Endodermal cell (in vitro differentiated cells): Measurements from ENCODE around the gene POLR3F. TPM values are rescaled to one million over a fixed set of nuclear protein-coding genes. Genes with fewer than 3 reads are reported as not detected.

Experiments used
- DNase-seq: peaks from one replicate; pipeline ENCODE4 v3.0.0-alpha.2; 2017
- H3K27ac ChIP-seq: 2 replicates; pipeline ENCODE4 v1.5.1; 2013; ENCODE audit warnings: mild to moderate bottlenecking, low read depth, low read length, moderate library complexity
- H3K27me3 ChIP-seq: 2 replicates; pipeline ENCODE4 v1.6.1; 2013; ENCODE audit warnings: mild to moderate bottlenecking, low read length, moderate library complexity; ENCODE audit not compliant: insufficient read depth, control insufficient read depth, poor library complexity, severe bottlenecking
- H3K36me3 ChIP-seq: 2 replicates; pipeline ENCODE4 v1.7.0; 2013; ENCODE audit warnings: mild to moderate bottlenecking, low read length, moderate library complexity; ENCODE audit not compliant: control insufficient read depth, insufficient read depth
- H3K4me1 ChIP-seq: one replicate; pipeline ENCODE4 v1.7.0; 2013; ENCODE audit warnings: low read length; ENCODE audit not compliant: control insufficient read depth, insufficient read depth
- H3K4me3 ChIP-seq: 2 replicates; pipeline ENCODE4 v1.5.1; 2013; ENCODE audit warnings: mild to moderate bottlenecking, low read length, moderate library complexity
- H3K9ac ChIP-seq: 2 replicates; pipeline ENCODE4 v1.6.1; 2013; ENCODE audit warnings: mild to moderate bottlenecking, low read length, moderate library complexity; ENCODE audit not compliant: poor library complexity, severe bottlenecking; ENCODE audit errors: extremely low read depth
- H3K9me3 ChIP-seq: 2 replicates; pipeline ENCODE4 v1.6.1; 2013; ENCODE audit warnings: mild to moderate bottlenecking, low read length, moderate library complexity; ENCODE audit not compliant: control insufficient read depth
- H3K27ac Mint-ChIP-seq: 2 replicates; pipeline ENCODE4 v1.8.0; 2020; ENCODE audit warnings: mixed read lengths
- H3K27me3 Mint-ChIP-seq: 2 replicates; pipeline ENCODE4 v1.8.0; 2021; ENCODE audit warnings: mild to moderate bottlenecking, mixed read lengths; ENCODE audit not compliant: insufficient read depth
- H3K36me3 Mint-ChIP-seq: 2 replicates; pipeline ENCODE4 v1.8.0; 2020; ENCODE audit warnings: low read depth, mixed read lengths
- H3K4me1 Mint-ChIP-seq: 2 replicates; pipeline ENCODE4 v1.8.0; 2020; ENCODE audit warnings: mixed read lengths
- H3K4me3 Mint-ChIP-seq: 2 replicates; pipeline ENCODE4 v1.8.0; 2020; ENCODE audit warnings: mild to moderate bottlenecking, moderate library complexity, mixed read lengths
- H3K9me3 Mint-ChIP-seq: 2 replicates; pipeline ENCODE4 v1.8.0; 2020; ENCODE audit warnings: mild to moderate bottlenecking, mixed read lengths
- WGBS, 2 experiments: methylation state at CpG; one replicate each; pipeline versions ENCODE4 v1.1.5 to v1.1.7; 2013; ENCODE audit warnings: missing lambda C conversion rate in 2 of 2, mixed read lengths in 1 of 2; ENCODE audit not compliant: insufficient coverage in 1 of 2, insufficient read length in 1 of 2; 5-methylcytosine and 5-hydroxymethylcytosine counted together
- total RNA-seq, 2 donors: library from RNA; stranded (reverse); fragmentation: NEBNext Ultra II Directional in 1 of 2; extraction: Animal tissue kit (Norgen Biotek cat#: 25700) in 1 of 2; gene quantifications; 2 replicates in 1 of 2; 3 replicates in 1 of 2; pipeline ENCODE4 v1.2.1, GENCODE V29; 2021
- TF ChIP-seq, protein P1 (sequence below): fragments of 200-600 bp; sonication (generic); conservative IDR thresholded peaks from 2 replicates; pipeline ENCODE4 v1.5.0; 2021; ENCODE audit warnings: antibody characterized with exemption, mild to moderate bottlenecking

The POLR3F gene
- total RNA-seq, 2 donors from 2014 or later = 14.1 to 17.0 TPM

DNA sequence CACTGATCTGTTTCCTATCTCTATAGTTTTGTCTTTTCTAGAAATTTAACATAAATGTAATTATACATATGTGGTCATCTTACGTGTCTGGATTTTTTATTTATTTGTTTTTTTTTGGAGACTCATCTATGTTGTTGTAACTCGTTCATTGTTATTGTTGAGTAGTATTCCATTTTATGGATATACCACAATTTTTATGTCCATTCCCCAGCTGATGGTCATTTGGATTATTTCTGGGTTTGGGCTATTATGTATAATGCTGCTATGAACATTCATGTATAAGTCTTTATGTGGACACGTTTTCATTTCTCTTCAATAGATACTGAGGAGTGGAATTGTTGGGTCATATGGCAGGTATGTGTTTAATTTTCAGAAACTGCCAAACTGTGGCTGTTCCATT, 10.6 kb upstream of the POLR3F start:
- H3K27ac Mint-ChIP-seq = no peak overlapping the region
- Histone ChIP-seq H3K4me3 (no peak overlapping the region), H3K27ac (no peak overlapping the region), H3K9ac (no peak overlapping the region), H3K4me1 (no peaks in the 10 kb centered on the region), H3K36me3 (peaks cover 5% of the 10 kb centered on the region), H3K27me3 (no peaks in the 10 kb centered on the region), H3K9me3 (peaks cover 13% of the 10 kb centered on the region)
- H3K4me1 Mint-ChIP-seq = no peaks in the 10 kb centered on the region
- peaks cover 15% of the 10 kb centered on the region for H3K9me3 Mint-ChIP-seq
- DNase-seq = no peak
- H3K27me3 Mint-ChIP-seq = peaks cover 2% of the 10 kb centered on the region
- TF ChIP-seq, protein P1, sequence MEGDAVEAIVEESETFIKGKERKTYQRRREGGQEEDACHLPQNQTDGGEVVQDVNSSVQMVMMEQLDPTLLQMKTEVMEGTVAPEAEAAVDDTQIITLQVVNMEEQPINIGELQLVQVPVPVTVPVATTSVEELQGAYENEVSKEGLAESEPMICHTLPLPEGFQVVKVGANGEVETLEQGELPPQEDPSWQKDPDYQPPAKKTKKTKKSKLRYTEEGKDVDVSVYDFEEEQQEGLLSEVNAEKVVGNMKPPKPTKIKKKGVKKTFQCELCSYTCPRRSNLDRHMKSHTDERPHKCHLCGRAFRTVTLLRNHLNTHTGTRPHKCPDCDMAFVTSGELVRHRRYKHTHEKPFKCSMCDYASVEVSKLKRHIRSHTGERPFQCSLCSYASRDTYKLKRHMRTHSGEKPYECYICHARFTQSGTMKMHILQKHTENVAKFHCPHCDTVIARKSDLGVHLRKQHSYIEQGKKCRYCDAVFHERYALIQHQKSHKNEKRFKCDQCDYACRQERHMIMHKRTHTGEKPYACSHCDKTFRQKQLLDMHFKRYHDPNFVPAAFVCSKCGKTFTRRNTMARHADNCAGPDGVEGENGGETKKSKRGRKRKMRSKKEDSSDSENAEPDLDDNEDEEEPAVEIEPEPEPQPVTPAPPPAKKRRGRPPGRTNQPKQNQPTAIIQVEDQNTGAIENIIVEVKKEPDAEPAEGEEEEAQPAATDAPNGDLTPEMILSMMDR = no peak
- no peaks in the 10 kb centered on the region for H3K36me3 Mint-ChIP-seq
- no peak overlapping the region for H3K4me3 Mint-ChIP-seq
- 85% methylated on average over 2 of the region's 3 CpGs; no CpG with 5 or more reads in 1 of the 2 experiments for WGBS, 2 experiments

DNA sequence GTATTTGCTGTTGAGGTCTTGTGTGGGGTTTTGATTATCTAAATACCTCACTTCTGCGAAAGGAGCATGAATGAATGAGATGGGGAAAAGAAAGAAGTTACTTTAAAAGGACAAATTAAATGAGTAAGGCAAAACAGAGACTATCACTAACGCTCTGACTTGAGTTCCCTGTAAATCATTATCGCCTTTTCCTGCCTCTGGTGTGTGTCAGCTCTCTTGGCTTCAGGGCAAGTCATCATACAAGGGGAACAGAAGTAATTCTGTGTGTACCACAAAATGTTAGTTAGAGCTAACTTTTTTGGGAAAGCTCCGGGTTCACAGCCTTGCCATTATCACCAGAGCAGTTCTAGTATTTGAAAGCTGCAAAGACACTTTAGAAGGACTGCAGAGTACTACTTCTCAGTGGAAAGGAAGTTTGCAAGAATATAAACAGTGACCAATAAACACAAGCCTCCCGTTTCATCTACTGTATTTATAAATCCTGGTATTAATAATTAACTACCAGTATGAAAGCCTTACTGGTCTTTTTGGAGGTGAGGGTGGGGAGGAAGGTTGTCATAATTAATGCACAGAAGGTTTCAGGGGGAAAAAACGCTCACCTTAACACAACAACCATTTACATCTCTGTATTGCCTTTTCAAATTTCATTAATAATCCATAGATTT, 1.5 kb upstream of the POLR3F start:
- Mint-ChIP-seq H3K4me3 (peak overlapping the region; percentile 94), H3K27ac (no peak overlapping the region), H3K4me1 (peaks cover 12% of the 10 kb centered on the region), H3K9me3 (no peaks in the 10 kb centered on the region), H3K27me3 (no peaks in the 10 kb centered on the region), H3K36me3 (peaks cover 8% of the 10 kb centered on the region)
- TF ChIP-seq, protein P1 = no peak
- Histone ChIP-seq H3K9me3 (no peaks in the 10 kb centered on the region), H3K4me3 (peak overlapping the region; percentile 93), H3K27me3 (no peaks in the 10 kb centered on the region), H3K36me3 (peaks cover 17% of the 10 kb centered on the region), H3K27ac (no peak overlapping the region), H3K4me1 (no peaks in the 10 kb centered on the region), H3K9ac (no peak overlapping the region)
- WGBS, 2 experiments = 89 to 93% methylated on average over 4 to 5 of the region's 6 CpGs
- no peak for DNase-seq

DNA sequence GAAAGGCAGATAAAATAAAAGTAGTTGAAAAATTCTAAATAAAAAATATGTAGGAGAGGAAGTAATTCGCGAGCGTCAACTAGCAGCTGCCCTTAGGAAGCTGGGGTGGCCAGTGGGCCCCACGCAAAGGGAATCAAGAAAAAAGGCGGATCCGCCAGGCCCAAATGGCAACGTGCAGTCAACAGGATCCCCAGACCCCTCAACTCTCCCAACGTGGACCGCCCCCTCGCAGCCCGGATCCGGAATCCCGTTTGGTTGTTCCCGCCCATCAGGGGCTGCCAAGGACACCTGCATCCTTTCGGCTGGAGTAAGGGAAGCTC, 656 bp upstream of the POLR3F start:
- Histone ChIP-seq H3K9ac (peak overlapping the region; percentile 99), H3K9me3 (no peaks in the 10 kb centered on the region), H3K4me3 (peak overlapping the region; percentile 93), H3K36me3 (peaks cover 26% of the 10 kb centered on the region), H3K4me1 (no peaks in the 10 kb centered on the region), H3K27me3 (no peaks in the 10 kb centered on the region), H3K27ac (peak overlapping the region; percentile 100)
- H3K9me3 Mint-ChIP-seq = no peaks in the 10 kb centered on the region
- no peak for DNase-seq
- no peaks in the 10 kb centered on the region for H3K27me3 Mint-ChIP-seq
- 0% methylated on average over 3 to 15 of the region's 15 CpGs for WGBS, 2 experiments
- TF ChIP-seq, protein P1 = no peak
- H3K36me3 Mint-ChIP-seq = peaks cover 14% of the 10 kb centered on the region
- H3K4me1 Mint-ChIP-seq = peaks cover 12% of the 10 kb centered on the region
- H3K27ac Mint-ChIP-seq = peak overlapping the region; percentile 100
- peak overlapping the region; percentile 94 for H3K4me3 Mint-ChIP-seq
